Pancreas (tissue), 10 donors: ENCODE results near the gene EME2. TPM values are rescaled to one million over a fixed set of nuclear protein-coding genes. Genes with fewer than 3 reads are reported as not detected.

Experiments
- ATAC-seq, 4 donors: fragments of 200-7000 bp; cut with Tn5 transposase; one replicate each; pipeline versions ENCODE4 v1.8.0 to v1.9.1; 2020; ENCODE audit warnings: mild to moderate bottlenecking in 4 of 4, moderate library complexity in 4 of 4
- DNase-seq, 6 donors: peaks; one replicate each; pipeline ENCODE4 v3.0.0-alpha.2; 2020
- FAIRE-seq: peaks from 2 replicates; lab custom pipeline; 2012; peaks lifted over from hg19 to GRCh38; lab: Jason Lieb, UNC
- H3K27ac ChIP-seq, 4 donors: fragments of 200-600 bp; sonication (generic); 1 replicate in 3 of 4; 2 replicates in 1 of 4; pipeline versions ENCODE4 v1.5.0 to v1.8.0; 2020
- H3K27me3 ChIP-seq, 4 donors: fragments of 200-600 bp; one replicate each; pipeline ENCODE4 v1.8.0; 2021
- H3K36me3 ChIP-seq, 3 donors: fragments of 200-600 bp; sonication (generic) in 1 of 3; one replicate each; pipeline versions ENCODE4 v1.5.0 to v1.8.0; 2020 to 2021
- H3K4me1 ChIP-seq, 3 donors: fragments of 200-600 bp; one replicate each; pipeline ENCODE4 v1.8.0; 2021
- H3K4me3 ChIP-seq, 4 donors: fragments of 200-600 bp; sonication (generic) in 2 of 4; one replicate each; pipeline versions ENCODE4 v1.5.0 to v1.8.0; 2020 to 2021
- H3K9me3 ChIP-seq, 4 donors: fragments of 200-600 bp; one replicate each; pipeline ENCODE4 v1.8.0; 2021
- WGBS, 2 donors: extraction: QIAGEN DNeasy Blood & Tissue Kit; methylation state at CpG; one replicate each; pipeline ENCODE4 v1.1.7; 2013; 5-methylcytosine and 5-hydroxymethylcytosine counted together
- intact Hi-C, 3 donors: fragments of 100-400 bp; cut with DNase I; formaldehyde crosslinking; loops; one replicate each; pipeline versions ENCODE4 v1.11.1 to v1.14.2; 2022
- polyA plus RNA-seq, 2 donors: library from polyadenylated mRNA; stranded (reverse); fragments of 200-250 nt; gene quantifications; one replicate each; pipeline ENCODE4 v1.2.3, GENCODE V29; 2013
- total RNA-seq, 6 donors: library from RNA; stranded (reverse); fragmentation: NEBNext Ultra II Directional in 4 of 6; extraction: Animal tissue kit (Norgen Biotek cat#: 25700) in 4 of 6; gene quantifications; one replicate each; pipeline versions ENCODE4 v1.2.1 to v1.2.4, GENCODE V29; 2021 to 2023
- TF ChIP-seq, protein P1 (sequence below), 4 donors: fragments of 200-600 bp; sonication (generic) in 3 of 4; IDR thresholded peaks; one replicate each; pipeline versions ENCODE4 v1.5.0 to v1.8.0; 2021; ENCODE audit warnings: antibody characterized with exemption in 4 of 4
- donor health status: healthy with polysubstance abuse.
- donor health status: DM: no; HTN: no; CAD: no; lungs with moderate emphysema.
- donor health status: DM: no; HTN: no; CAD: no.
- donor health status: control.
- donor health status: control.
- donor health status: Bipolar disorder and iron deficiency.
- donor health status: DM: yes; HTN: yes; CAD: no.
- donor health status: DM: no; HTN: no; CAD: no.
- donor health status: DM: no; HTN: no; CAD: no.
- donor health status: DM: yes; HTN: yes; CAD: no.

EME2 gene
- total and polyA plus RNA-seq, 8 donors = 4.7 to 37.9 (median 8.1) TPM

DNA sequence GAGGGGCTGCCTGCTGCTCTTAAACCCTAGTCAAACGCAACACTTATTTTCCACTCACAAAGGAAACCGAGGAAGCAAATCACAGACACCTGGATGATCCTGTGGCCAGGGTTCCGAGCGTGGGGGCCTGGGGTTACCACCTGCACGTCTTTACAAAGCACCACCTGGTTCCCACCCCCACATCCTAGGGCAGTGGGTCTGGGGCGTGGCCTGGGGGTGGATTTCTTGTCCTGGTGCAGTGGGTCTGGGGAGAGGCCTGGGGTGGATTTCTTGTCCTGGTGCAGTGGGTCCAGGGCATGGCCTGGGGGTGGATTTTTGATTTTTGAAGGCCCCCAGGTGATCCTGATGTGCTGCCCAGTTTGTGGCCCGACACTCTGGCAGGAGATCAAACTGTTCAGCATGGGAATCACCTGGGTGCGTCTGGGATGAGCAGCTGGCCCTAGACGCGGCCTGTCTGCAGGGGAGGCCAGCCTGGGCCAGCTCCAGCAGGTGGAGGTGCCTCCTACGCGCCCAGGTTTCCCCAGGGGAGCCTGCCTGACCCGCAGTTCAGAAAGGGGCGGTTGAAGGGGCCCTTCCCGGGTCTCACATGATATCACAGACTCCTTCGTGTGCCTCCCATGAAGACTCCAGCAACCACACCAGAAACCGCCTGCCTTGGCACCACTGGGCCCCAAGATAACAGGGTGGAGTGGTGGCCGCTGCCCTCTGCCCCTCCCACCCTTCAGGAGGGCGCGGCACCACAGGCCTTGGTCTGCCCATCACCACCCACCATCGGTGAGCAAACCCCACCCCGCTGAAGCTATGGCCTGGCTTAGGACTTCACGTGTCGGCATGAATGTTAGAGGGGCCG, 47.7 kb downstream of the EME2 start:
- FAIRE-seq (no peak), DNase-seq (no peak), ATAC-seq (no peak)
- Histone ChIP-seq H3K4me1 (peaks cover 0 to 7% (median 3%) of the 10 kb centered on the region in 3 donors), H3K27ac (no peak overlapping the region), H3K36me3 (peaks cover 3 to 38% (median 14%) of the 10 kb centered on the region in 3 donors), H3K4me3 (no peak overlapping the region), H3K27me3 (no peaks in the 10 kb centered on the region), H3K9me3 (no peaks in the 10 kb centered on the region)
- TF ChIP-seq, protein P1, sequence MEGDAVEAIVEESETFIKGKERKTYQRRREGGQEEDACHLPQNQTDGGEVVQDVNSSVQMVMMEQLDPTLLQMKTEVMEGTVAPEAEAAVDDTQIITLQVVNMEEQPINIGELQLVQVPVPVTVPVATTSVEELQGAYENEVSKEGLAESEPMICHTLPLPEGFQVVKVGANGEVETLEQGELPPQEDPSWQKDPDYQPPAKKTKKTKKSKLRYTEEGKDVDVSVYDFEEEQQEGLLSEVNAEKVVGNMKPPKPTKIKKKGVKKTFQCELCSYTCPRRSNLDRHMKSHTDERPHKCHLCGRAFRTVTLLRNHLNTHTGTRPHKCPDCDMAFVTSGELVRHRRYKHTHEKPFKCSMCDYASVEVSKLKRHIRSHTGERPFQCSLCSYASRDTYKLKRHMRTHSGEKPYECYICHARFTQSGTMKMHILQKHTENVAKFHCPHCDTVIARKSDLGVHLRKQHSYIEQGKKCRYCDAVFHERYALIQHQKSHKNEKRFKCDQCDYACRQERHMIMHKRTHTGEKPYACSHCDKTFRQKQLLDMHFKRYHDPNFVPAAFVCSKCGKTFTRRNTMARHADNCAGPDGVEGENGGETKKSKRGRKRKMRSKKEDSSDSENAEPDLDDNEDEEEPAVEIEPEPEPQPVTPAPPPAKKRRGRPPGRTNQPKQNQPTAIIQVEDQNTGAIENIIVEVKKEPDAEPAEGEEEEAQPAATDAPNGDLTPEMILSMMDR (IDR thresholded peaks at IDR 0.05) = no peak
- 86 to 88% methylated on average over 25 of the region's 25 CpGs for WGBS, 2 donors
- intact Hi-C loops = no loop called here

DNA sequence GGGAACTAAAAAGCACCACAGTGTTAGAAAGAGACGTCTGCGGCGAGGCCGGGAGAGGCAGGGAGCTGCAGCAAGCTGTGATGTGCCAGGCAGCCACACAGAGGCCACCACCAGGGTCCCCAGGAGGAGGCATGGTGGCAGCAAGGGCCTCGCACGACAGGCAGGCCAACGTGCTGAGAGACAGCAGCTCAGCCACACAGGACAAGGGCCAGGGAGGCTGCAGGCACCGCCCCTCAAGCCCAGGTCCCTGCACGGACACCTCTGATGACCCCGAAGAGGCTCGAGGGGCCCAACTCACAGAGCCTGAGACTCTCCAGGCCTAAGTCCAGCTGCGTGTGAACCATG, 48.3 kb downstream of the EME2 start:
- TF ChIP-seq, protein P1 (IDR thresholded peaks at IDR 0.05) = no peak
- WGBS, 2 donors = 91% methylated on average over 12 of the region's 12 CpGs
- peaks cover 0 to 11% (median 6%) of the 10 kb centered on the region in 3 donors for H3K4me1 ChIP-seq
- H3K27ac ChIP-seq = no peak overlapping the region
- ATAC-seq (no peak), DNase-seq (no peak), FAIRE-seq (no peak)
- intact Hi-C loops = no loop called here
- H3K36me3 ChIP-seq = peaks cover 3 to 38% (median 14%) of the 10 kb centered on the region in 3 donors
- H3K4me3 ChIP-seq = no peak overlapping the region
- H3K27me3 ChIP-seq = no peaks in the 10 kb centered on the region
- H3K9me3 ChIP-seq = no peaks in the 10 kb centered on the region

DNA sequence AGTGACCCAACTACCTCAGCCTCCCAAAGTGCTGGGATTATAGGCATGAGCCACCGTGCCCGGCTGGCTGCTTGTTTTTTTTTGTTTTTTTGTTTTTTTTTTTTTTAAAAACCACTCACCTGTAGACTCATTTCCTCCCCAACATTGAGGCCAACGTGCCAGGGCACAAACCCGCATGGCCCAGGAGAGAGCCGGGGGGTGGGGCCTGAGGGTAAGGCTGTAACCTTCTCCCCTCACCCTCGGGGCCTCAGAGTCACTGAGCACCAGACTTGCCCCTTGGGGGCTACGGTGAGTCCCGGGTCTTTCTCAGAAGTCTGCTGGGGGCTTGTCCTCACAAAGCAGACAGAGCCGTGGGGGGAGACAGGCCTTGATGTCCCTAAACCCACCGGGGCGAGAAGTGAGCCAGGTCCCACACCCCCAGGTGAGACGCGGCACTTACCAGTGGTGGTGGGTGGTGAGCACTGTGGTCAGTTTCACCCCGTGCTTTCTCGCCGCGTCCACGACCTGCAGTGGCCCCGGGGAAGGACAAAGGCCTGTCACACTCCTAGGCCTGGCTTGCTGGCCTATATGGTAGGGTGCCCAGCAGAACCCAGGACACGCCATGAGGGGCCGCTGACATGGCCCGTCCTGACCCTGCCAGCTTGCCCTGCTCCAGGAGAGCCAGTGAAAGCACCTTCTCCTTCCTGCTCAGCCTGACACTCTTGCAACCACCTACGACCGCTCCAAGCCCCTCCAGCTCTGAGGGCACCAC, 49.4 kb downstream of the EME2 start:
- DNase-seq = no peak
- Histone ChIP-seq H3K4me1 (peaks cover 0 to 11% (median 6%) of the 10 kb centered on the region in 3 donors), H3K9me3 (no peaks in the 10 kb centered on the region), H3K36me3 (peaks cover 0 to 28% (median 10%) of the 10 kb centered on the region in 3 donors), H3K27ac (no peak overlapping the region), H3K4me3 (no peak overlapping the region), H3K27me3 (no peaks in the 10 kb centered on the region)
- intact Hi-C loops = no loop called here
- TF ChIP-seq, protein P1 (IDR thresholded peaks at IDR 0.05) = no peak
- ATAC-seq = no peak
- WGBS, 2 donors = 90 to 95% methylated on average over 24 of the region's 24 CpGs
- FAIRE-seq = no peak

DNA sequence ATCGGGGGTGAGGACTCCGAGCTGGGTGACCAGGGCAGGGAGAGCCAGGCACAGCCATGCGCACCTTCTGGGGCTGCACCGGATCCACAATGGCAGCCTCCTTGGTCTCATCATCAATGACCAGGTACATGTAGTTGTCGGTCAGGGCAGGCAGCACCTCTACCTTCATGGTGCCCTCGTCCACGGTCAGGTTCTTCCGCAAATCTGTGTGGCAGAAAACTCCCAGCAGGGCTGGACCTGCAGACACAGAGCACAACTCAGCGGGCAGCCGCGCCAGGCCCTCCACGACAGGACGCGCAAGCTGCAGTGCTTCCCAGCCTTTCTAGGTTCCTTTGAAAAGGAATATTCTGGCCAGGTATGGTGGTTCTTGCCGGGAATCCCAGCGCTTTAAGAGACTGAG, 50.2 kb downstream of the EME2 start:
- WGBS, 2 donors = 88 to 96% methylated on average over 15 to 16 of the region's 16 CpGs
- peaks cover 0 to 27% (median 9%) of the 10 kb centered on the region in 3 donors for H3K36me3 ChIP-seq

More for the DNA sequence above, 50.2 kb downstream of the EME2 start:
- intact Hi-C loops = no loop called here
- no peak for FAIRE-seq
- no peaks in the 10 kb centered on the region for H3K9me3 ChIP-seq
- DNase-seq = no peak
- no peaks in the 10 kb centered on the region for H3K27me3 ChIP-seq
- peaks cover 0 to 11% (median 6%) of the 10 kb centered on the region in 3 donors for H3K4me1 ChIP-seq
- no peak overlapping the region for H3K4me3 ChIP-seq
- H3K27ac ChIP-seq = no peak overlapping the region
- ATAC-seq = no peak
- TF ChIP-seq, protein P1 (IDR thresholded peaks at IDR 0.05) = no peak
